Astrocyte (in vitro differentiated cells and primary cell): ENCODE measurements around the gene CHCHD4. TPM values are rescaled to one million over a fixed set of nuclear protein-coding genes. Genes with fewer than 3 reads are reported as not detected.

Experiments used
- DNase-seq: peaks from one replicate; pipeline ENCODE4 v3.0.0-alpha.2; 2010; ENCODE audit warnings: low read depth
- FAIRE-seq: peaks from 2 replicates; lab custom pipeline; 2011; peaks lifted over from hg19 to GRCh38; lab: Jason Lieb, UNC
- H2AFZ ChIP-seq: 2 replicates; pipeline ENCODE4 v1.6.0; 2012; ENCODE audit warnings: low read depth, low read length, inconsistent platforms
- H3K27ac ChIP-seq: 2 replicates; pipeline ENCODE4 v1.5.1; 2011; ENCODE audit warnings: low read depth, low read length, inconsistent platforms
- H3K27me3 ChIP-seq: 2 replicates; pipeline ENCODE4 v1.6.0; 2011; ENCODE audit warnings: low read length, inconsistent platforms; ENCODE audit not compliant: insufficient read depth
- H3K36me3 ChIP-seq: 2 replicates; pipeline ENCODE4 v1.5.1; 2011; ENCODE audit warnings: low read length, inconsistent platforms; ENCODE audit not compliant: insufficient read depth
- H3K4me1 ChIP-seq: 2 replicates; pipeline ENCODE4 v1.5.1; 2011; ENCODE audit warnings: low read length, inconsistent platforms; ENCODE audit not compliant: insufficient read depth
- H3K4me2 ChIP-seq: 2 replicates; pipeline ENCODE4 v1.6.0; 2012; ENCODE audit warnings: low read length, inconsistent platforms
- H3K4me3 ChIP-seq: 2 replicates; pipeline ENCODE4 v1.5.1; 2011; ENCODE audit warnings: low read depth, mild to moderate bottlenecking, low read length, inconsistent platforms; ENCODE audit not compliant: insufficient read depth
- H3K79me2 ChIP-seq: 2 replicates; pipeline ENCODE4 v1.6.0; 2012; ENCODE audit warnings: mild to moderate bottlenecking, low read length, inconsistent platforms; ENCODE audit not compliant: insufficient read depth
- H3K9ac ChIP-seq: 2 replicates; pipeline ENCODE4 v1.6.0; 2012; ENCODE audit warnings: mild to moderate bottlenecking, low read length, inconsistent platforms
- H3K9me3 ChIP-seq: 2 replicates; pipeline ENCODE4 v1.5.1; 2012; ENCODE audit warnings: low read depth, mild to moderate bottlenecking, low read length, inconsistent platforms; ENCODE audit not compliant: insufficient read depth
- H4K20me1 ChIP-seq: 2 replicates; pipeline ENCODE4 v1.6.0; 2012; ENCODE audit warnings: low read length, inconsistent platforms; ENCODE audit not compliant: insufficient read depth
- H3K27ac Mint-ChIP-seq: one replicate; pipeline ENCODE4 v1.8.0; 2021; ENCODE audit warnings: mild to moderate bottlenecking, mixed read lengths; ENCODE audit not compliant: unreplicated experiment
- H3K27me3 Mint-ChIP-seq: one replicate; pipeline ENCODE4 v1.8.0; 2021; ENCODE audit warnings: low read depth, mixed read lengths; ENCODE audit not compliant: unreplicated experiment
- H3K36me3 Mint-ChIP-seq: one replicate; pipeline ENCODE4 v1.8.0; 2021; ENCODE audit warnings: low read depth, mixed read lengths; ENCODE audit not compliant: unreplicated experiment
- H3K4me1 Mint-ChIP-seq: one replicate; pipeline ENCODE4 v1.8.0; 2021; ENCODE audit warnings: low read depth, mixed read lengths; ENCODE audit not compliant: unreplicated experiment
- H3K4me3 Mint-ChIP-seq: one replicate; pipeline ENCODE4 v1.8.0; 2021; ENCODE audit warnings: mild to moderate bottlenecking, moderate library complexity, mixed read lengths; ENCODE audit not compliant: unreplicated experiment
- H3K9me3 Mint-ChIP-seq: one replicate; pipeline ENCODE4 v1.8.0; 2021; ENCODE audit warnings: mild to moderate bottlenecking, mixed read lengths; ENCODE audit not compliant: unreplicated experiment
- CTCF ChIP-seq: IDR thresholded peaks from 2 replicates; pipeline ENCODE4 v1.5.1; 2011; ENCODE audit warnings: low read depth, mild to moderate bottlenecking, inconsistent platforms, low read length, moderate library complexity; ENCODE audit not compliant: insufficient read depth
- EZH2 ChIP-seq: IDR thresholded peaks from 2 replicates; pipeline ENCODE4 v1.6.1; 2012; ENCODE audit warnings: mild to moderate bottlenecking, low read length, inconsistent platforms; ENCODE audit not compliant: insufficient read depth
- total RNA-seq: library from RNA; stranded (reverse); gene quantifications from 2 replicates; pipeline ENCODE4 v1.2.1, GENCODE V29; 2021

The CHCHD4 gene
- total RNA-seq, 1 donor from 2014 or later: 10.3 TPM

DNA sequence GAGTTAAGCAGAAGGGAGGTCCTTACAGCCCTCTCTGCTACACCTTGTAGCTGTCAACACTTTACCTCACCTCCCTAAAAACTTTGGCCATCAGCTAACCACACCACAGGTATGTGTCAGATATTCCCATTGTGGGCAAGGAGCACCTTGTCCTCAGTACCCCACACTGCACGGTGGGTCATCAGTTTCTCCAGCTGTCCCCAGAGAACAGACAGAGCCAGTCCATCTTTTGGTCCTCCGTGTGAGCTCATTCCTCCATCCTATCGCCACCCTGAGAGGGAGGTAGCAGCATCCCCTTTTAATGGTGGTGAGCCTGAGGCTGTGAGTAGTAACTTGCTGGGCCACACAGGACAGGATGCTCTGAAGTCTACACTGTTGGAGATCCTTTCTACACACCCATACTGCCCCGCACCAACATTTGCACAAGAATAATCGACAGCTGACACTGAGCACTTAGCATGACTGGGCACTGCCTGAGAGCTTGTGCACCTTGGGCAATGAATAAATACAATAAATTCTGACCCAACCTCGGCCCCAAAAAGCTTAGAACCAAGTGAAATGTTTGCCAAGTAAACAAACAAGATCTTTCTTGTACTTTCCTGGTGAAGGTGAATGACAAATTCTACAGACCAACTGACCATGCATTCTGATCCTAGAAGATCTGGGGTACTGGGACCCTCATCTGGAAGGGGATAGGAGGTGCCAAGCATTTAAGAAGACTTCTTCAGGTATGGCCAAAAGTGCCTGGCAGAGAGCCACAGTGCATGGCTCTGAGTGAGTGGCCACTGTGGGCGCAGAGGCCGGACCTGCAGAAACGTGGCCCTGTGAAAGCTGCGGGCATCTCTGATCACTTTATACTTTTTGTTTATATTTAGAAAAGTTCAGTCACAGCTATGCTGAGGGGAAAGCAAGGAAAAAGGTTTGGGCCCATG, 6.9 kb downstream of the CHCHD4 start:
- H3K9me3 Mint-ChIP-seq: no peaks in the 10 kb centered on the region
- FAIRE-seq (no peak), DNase-seq (no peak)
- TF ChIP-seq CTCF (no peak), EZH2 (no peak)
- peak overlapping the region; percentile 18 for H3K27ac Mint-ChIP-seq
- Histone ChIP-seq H3K36me3 (peaks cover 15% of the 10 kb centered on the region), H3K9ac (no peak overlapping the region), H3K4me3 (no peak overlapping the region), H3K79me2 (no peaks in the 10 kb centered on the region), H3K9me3 (no peaks in the 10 kb centered on the region), H2AFZ (no peak overlapping the region), H4K20me1 (peaks cover 5% of the 10 kb centered on the region), H3K27ac (no peak overlapping the region), H3K4me1 (no peaks in the 10 kb centered on the region), H3K27me3 (no peaks in the 10 kb centered on the region), H3K4me2 (no peak overlapping the region)
- no peak overlapping the region for H3K4me3 Mint-ChIP-seq
- peaks cover 6% of the 10 kb centered on the region for H3K4me1 Mint-ChIP-seq
- H3K36me3 Mint-ChIP-seq: peaks cover 14% of the 10 kb centered on the region
- no peaks in the 10 kb centered on the region for H3K27me3 Mint-ChIP-seq

GRCh38 chr3:14113965-14114635, 10.6 kb downstream of the CHCHD4 start:
- no peak overlapping the region for H3K4me3 ChIP-seq
- peaks cover 1% of the 10 kb centered on the region for H3K9me3 Mint-ChIP-seq
- FAIRE-seq (no peak), DNase-seq (no peak)
- H3K27me3 Mint-ChIP-seq: no peaks in the 10 kb centered on the region
- peaks cover 5% of the 10 kb centered on the region for H4K20me1 ChIP-seq
- no peak overlapping the region for H3K4me2 ChIP-seq
- no peaks in the 10 kb centered on the region for H3K27me3 ChIP-seq
- H3K4me1 ChIP-seq: no peaks in the 10 kb centered on the region
- no peak overlapping the region for H3K9ac ChIP-seq
- no peak overlapping the region for H2AFZ ChIP-seq
- no peak overlapping the region for H3K27ac ChIP-seq
- H3K9me3 ChIP-seq: no peaks in the 10 kb centered on the region
- H3K36me3 ChIP-seq: peaks cover 18% of the 10 kb centered on the region
- no peak overlapping the region for H3K4me3 Mint-ChIP-seq
- no peak for TF ChIP-seq CTCF
- TF ChIP-seq EZH2: no peak
- H3K79me2 ChIP-seq: no peaks in the 10 kb centered on the region
- H3K36me3 Mint-ChIP-seq: peaks cover 18% of the 10 kb centered on the region
- H3K27ac Mint-ChIP-seq: no peak overlapping the region
- no peaks in the 10 kb centered on the region for H3K4me1 Mint-ChIP-seq
